Liver (tissue), 9 donors: Measurements from ENCODE around the gene TNS3. TPM values are rescaled to one million over a fixed set of nuclear protein-coding genes. Genes with fewer than 3 reads are reported as not detected.

Experiments used
- DNase-seq: peaks from one replicate; pipeline ENCODE4 v3.0.0-alpha.2; 2017; ENCODE audit warnings: low spot score
- H3K27ac ChIP-seq, 2 donors: one replicate each; pipeline ENCODE4 v1.7.0; 2013; ENCODE audit warnings: inconsistent platforms in 2 of 2, low read length in 2 of 2, control low read depth in 1 of 2, low read depth in 1 of 2, mild to moderate bottlenecking in 1 of 2
- H3K27me3 ChIP-seq, 4 donors: one replicate each; pipeline versions ENCODE4 v1.6.1 to v1.7.0; 2013; ENCODE audit warnings: low read length in 3 of 4, inconsistent platforms in 1 of 4, mild to moderate bottlenecking in 1 of 4, moderate library complexity in 1 of 4; ENCODE audit not compliant: control insufficient read depth in 4 of 4, insufficient read depth in 4 of 4
- H3K36me3 ChIP-seq, 4 donors: one replicate each; pipeline versions ENCODE4 v1.6.1 to v1.7.0; 2013; ENCODE audit warnings: low read length in 3 of 4, mild to moderate bottlenecking in 3 of 4, low read depth in 1 of 4, moderate library complexity in 1 of 4; ENCODE audit not compliant: control insufficient read depth in 4 of 4, insufficient read depth in 3 of 4
- H3K4me1 ChIP-seq, 4 donors: one replicate each; pipeline versions ENCODE4 v1.6.1 to v1.7.0; 2013; ENCODE audit warnings: low read length in 3 of 4, mild to moderate bottlenecking in 3 of 4, moderate library complexity in 1 of 4; ENCODE audit not compliant: control insufficient read depth in 4 of 4, insufficient read depth in 4 of 4
- H3K4me3 ChIP-seq, 3 donors: one replicate each; pipeline versions ENCODE4 v1.6.1 to v1.7.0; 2013; ENCODE audit warnings: low read length in 3 of 3, control low read depth in 1 of 3, low read depth in 1 of 3, mild to moderate bottlenecking in 1 of 3
- H3K9ac ChIP-seq, 2 donors: one replicate each; pipeline ENCODE4 v1.7.0; 2013; ENCODE audit warnings: low read length in 2 of 2, mild to moderate bottlenecking in 2 of 2, moderate library complexity in 2 of 2, control low read depth in 1 of 2, low read depth in 1 of 2
- H3K9me3 ChIP-seq, 4 donors: one replicate each; pipeline versions ENCODE4 v1.6.1 to v1.7.0; 2013; ENCODE audit warnings: low read length in 3 of 4; ENCODE audit not compliant: control insufficient read depth in 4 of 4
- ATF3 ChIP-seq: IDR thresholded peaks from 2 replicates; pipeline ENCODE4 v1.6.1; 2016; ENCODE audit warnings: antibody characterized with exemption
- CTCF ChIP-seq: fragments of 150-350 bp; IDR thresholded peaks from 2 replicates; pipeline ENCODE4 v1.5.1; 2017; ENCODE audit warnings: improper control_type of control experiment, low read depth, low read length; ENCODE audit not compliant: missing input control
- EGR1 ChIP-seq, 2 donors: IDR thresholded peaks; 2 replicates each; pipeline ENCODE4 v1.6.1; 2016 to 2018; ENCODE audit warnings: antibody characterized with exemption in 2 of 2, low read depth in 2 of 2
- FOXA2 ChIP-seq: IDR thresholded peaks from 2 replicates; pipeline ENCODE4 v1.6.1; 2016; ENCODE audit warnings: antibody characterized with exemption
- GABPA ChIP-seq, 2 donors: IDR thresholded peaks in 1 of 2; conservative IDR thresholded peaks in 1 of 2; 2 replicates each; pipeline ENCODE4 v1.6.1; 2016; ENCODE audit warnings: antibody characterized with exemption in 2 of 2, mild to moderate bottlenecking in 1 of 2, moderate library complexity in 1 of 2
- HNF4A ChIP-seq, 2 donors: conservative IDR thresholded peaks; 2 replicates each; pipeline ENCODE4 v1.6.1; 2016; ENCODE audit warnings: antibody characterized with exemption in 2 of 2, mild to moderate bottlenecking in 2 of 2
- JUND ChIP-seq, 2 donors: IDR thresholded peaks; 2 replicates each; pipeline ENCODE4 v1.6.1; 2016; ENCODE audit warnings: antibody characterized with exemption in 2 of 2
- NR2F2 ChIP-seq: IDR thresholded peaks from 2 replicates; pipeline ENCODE4 v1.6.1; 2016; ENCODE audit warnings: antibody characterized with exemption
- RAD21 ChIP-seq, 2 donors: IDR thresholded peaks; 2 replicates each; pipeline ENCODE4 v1.6.1; 2016; ENCODE audit warnings: antibody characterized with exemption in 2 of 2, mild to moderate bottlenecking in 2 of 2
- REST ChIP-seq: IDR thresholded peaks from 2 replicates; pipeline ENCODE4 v1.6.1; 2016; ENCODE audit warnings: antibody characterized with exemption, mild to moderate bottlenecking
- RXRA ChIP-seq, 2 donors: IDR thresholded peaks; 2 replicates each; pipeline ENCODE4 v1.6.1; 2017 to 2018; ENCODE audit warnings: antibody characterized with exemption in 2 of 2, mild to moderate bottlenecking in 1 of 2
- SP1 ChIP-seq: IDR thresholded peaks from 2 replicates; pipeline ENCODE4 v1.6.1; 2018; ENCODE audit warnings: antibody characterized with exemption, mild to moderate bottlenecking
- TAF1 ChIP-seq: conservative IDR thresholded peaks from 2 replicates; pipeline ENCODE4 v1.6.1; 2016; ENCODE audit warnings: antibody characterized with exemption, mild to moderate bottlenecking
- YY1 ChIP-seq: IDR thresholded peaks from 2 replicates; pipeline ENCODE4 v1.6.1; 2016; ENCODE audit warnings: antibody characterized with exemption, mild to moderate bottlenecking
- ZBTB33 ChIP-seq: IDR thresholded peaks from 2 replicates; pipeline ENCODE4 v1.6.1; 2016; ENCODE audit warnings: antibody characterized with exemption
- WGBS: extraction: QIAGEN DNeasy Blood & Tissue Kit; methylation state at CpG from one replicate; pipeline ENCODE4 v1.1.7; 2013; 5-methylcytosine and 5-hydroxymethylcytosine counted together
- polyA plus RNA-seq, 2 donors: library from polyadenylated mRNA; stranded (reverse) in 1 of 2; unstranded in 1 of 2; fragments of 200-250 nt in 1 of 2; fragments of >200 nt in 1 of 2; fragmentation: Nextera tagmentation in 1 of 2; extraction: Ambion mirVana in 1 of 2; gene quantifications; one replicate each; pipeline versions ENCODE4 v1.2.1 to v1.2.3, GENCODE V29; 2013 to 2015
- total RNA-seq, 2 donors: library from RNA; depleted of rRNA; stranded (reverse); fragments of >200 nt; gene quantifications; one replicate each; pipeline ENCODE4 v1.2.3, GENCODE V29; 2014
- donor health status: healthy.
- donor health status: healthy.
- donor health status: healthy.
- donor health status: healthy.
- donor health status: healthy.

The TNS3 gene
- total and polyA plus RNA-seq, 4 donors, result 16.8 to 100 (median 29.5) TPM

GRCh38 chr7:47280114-47280513 lies 301.8 kb downstream of the TNS3 start:
- peaks cover 0 to 19% (median 10%) of the 10 kb centered on the region in 4 donors for H3K4me1 ChIP-seq
- no peaks in the 10 kb centered on the region for H3K27me3 ChIP-seq
- DNase-seq, result no peak
- no peak overlapping the region for H3K27ac ChIP-seq
- TF ChIP-seq FOXA2, result no peak
- no peak for TF ChIP-seq GABPA (IDR thresholded peaks at IDR 0.05 in 1 of 2, conservative IDR thresholded peaks at IDR 0.05 in 1 of 2)
- no peak for TF ChIP-seq REST
- TF ChIP-seq SP1, result no peak
- no peak for TF ChIP-seq ATF3
- TF ChIP-seq RAD21 (IDR thresholded peaks at IDR 0.05), result no peak
- no peak for TF ChIP-seq ZBTB33
- no peak for TF ChIP-seq EGR1 (IDR thresholded peaks at IDR 0.05; ENCODE audit: low read depth in 2 of 2)
- no peak overlapping the region for H3K9ac ChIP-seq
- peaks cover 10 to 77% (median 54%) of the 10 kb centered on the region in 4 donors for H3K36me3 ChIP-seq
- WGBS, result 91% methylated on average over 4 of the region's 4 CpGs
- no peak overlapping the region for H3K4me3 ChIP-seq
- H3K9me3 ChIP-seq, result no peaks in the 10 kb centered on the region

- DNase-seq, result no peak
- Histone ChIP-seq H3K4me3 (no peak overlapping the region), H3K4me1 (peaks cover 0 to 16% (median 6%) of the 10 kb centered on the region in 4 donors), H3K27me3 (no peaks in the 10 kb centered on the region), H3K9me3 (no peaks in the 10 kb centered on the region), H3K9ac (no peak overlapping the region), H3K27ac (no peak overlapping the region), H3K36me3 (peaks cover 6 to 59% (median 36%) of the 10 kb centered on the region in 4 donors)
- WGBS, result 49% methylated on average over 6 of the region's 6 CpGs
- no peak for TF ChIP-seq FOXA2
- TF ChIP-seq EGR1 (IDR thresholded peaks at IDR 0.05; ENCODE audit: low read depth in 2 of 2), result no peak
- TF ChIP-seq RXRA (IDR thresholded peaks at IDR 0.05), result peak in 1 of 2 donors; percentile 59
- TF ChIP-seq HNF4A (conservative IDR thresholded peaks at IDR 0.05), result peak; percentile 43 to 56
- no peak for TF ChIP-seq YY1
- no peak for TF ChIP-seq TAF1
- TF ChIP-seq NR2F2, result no peak
- TF ChIP-seq SP1, result no peak
- no peak for TF ChIP-seq GABPA (IDR thresholded peaks at IDR 0.05 in 1 of 2, conservative IDR thresholded peaks at IDR 0.05 in 1 of 2)
- no peak for TF ChIP-seq CTCF
- no peak for TF ChIP-seq JUND (IDR thresholded peaks at IDR 0.05)
- no peak for TF ChIP-seq ATF3
Measured at GRCh38 chr7:47278043-47278442, 303.9 kb downstream of the TNS3 start.
